Left ventricle myocardium inferior (tissue), 1 donor: ENCODE measurements around the gene MRPL54. TPM values are rescaled to one million over a fixed set of nuclear protein-coding genes. Genes with fewer than 3 reads are reported as not detected.

Experiments used
- DNase-seq: peaks from one replicate; pipeline ENCODE4 v3.0.0-alpha.2; 2020
- H3K27ac ChIP-seq: fragments of 200-600 bp; replicated peaks from 2 replicates; pipeline ENCODE4 v1.8.0; 2021
- H3K27me3 ChIP-seq: fragments of 200-600 bp; 2 replicates; pipeline ENCODE4 v1.8.0; 2021; ENCODE audit warnings: low read depth
- H3K36me3 ChIP-seq: fragments of 200-600 bp; 2 replicates; pipeline ENCODE4 v1.8.0; 2021
- H3K4me1 ChIP-seq: fragments of 200-600 bp; 2 replicates; pipeline ENCODE4 v1.8.0; 2021
- H3K4me3 ChIP-seq: fragments of 200-600 bp; 2 replicates; pipeline ENCODE4 v1.8.0; 2021; ENCODE audit warnings: mild to moderate bottlenecking, moderate library complexity
- H3K9me3 ChIP-seq: fragments of 200-600 bp; replicated peaks from 2 replicates; pipeline ENCODE4 v1.8.0; 2021
- CTCF ChIP-seq: fragments of 200-600 bp; IDR thresholded peaks from 2 replicates; pipeline ENCODE4 v1.8.0; 2021; ENCODE audit warnings: antibody characterized with exemption, mild to moderate bottlenecking, borderline replicate concordance
- intact Hi-C: fragments of 100-400 bp; cut with micrococcal nuclease; formaldehyde crosslinking; loops from one replicate; pipeline ENCODE4 v1.11.0; 2022
- total RNA-seq: library from RNA; stranded (reverse); fragmentation: NEBNext Ultra II Directional; extraction: Animal tissue kit (Norgen Biotek cat#: 25700); gene quantifications from one replicate; pipeline ENCODE4 v1.2.1, GENCODE V29; 2021
- donor health status: DM: no; HTN: yes; CAD: no; lungs with severe emphysema.

MRPL54 gene
- total RNA-seq, 1 donor from 2014 or later = 64.1 TPM

- Histone ChIP-seq H3K4me3 (no peak overlapping the region), H3K27me3 (no peaks in the 10 kb centered on the region), H3K9me3 (no peaks in the 10 kb centered on the region), H3K36me3 (peaks cover 41% of the 10 kb centered on the region), H3K4me1 (peaks cover 9% of the 10 kb centered on the region), H3K27ac (no peak overlapping the region)
- intact Hi-C loops = no loop called here
- TF ChIP-seq CTCF = no peak
- no peak for DNase-seq
Measured at GRCh38 chr19:3768015-3768747, 5.7 kb downstream of the MRPL54 start.

GRCh38 chr19:3768748-3769099 is 6.2 kb downstream of the MRPL54 start:
- Histone ChIP-seq H3K4me1 (peaks cover 4% of the 10 kb centered on the region), H3K27ac (no peak overlapping the region), H3K4me3 (no peak overlapping the region), H3K36me3 (peaks cover 41% of the 10 kb centered on the region), H3K27me3 (no peaks in the 10 kb centered on the region), H3K9me3 (no peaks in the 10 kb centered on the region)
- intact Hi-C loops = no loop called here
- TF ChIP-seq CTCF = no peak
- DNase-seq = no peak

GRCh38 chr19:3769494-3769893 is 7.0 kb downstream of the MRPL54 start:
- Histone ChIP-seq H3K27ac (no peak overlapping the region), H3K4me3 (no peak overlapping the region), H3K9me3 (no peaks in the 10 kb centered on the region), H3K27me3 (no peaks in the 10 kb centered on the region), H3K4me1 (no peaks in the 10 kb centered on the region), H3K36me3 (peaks cover 41% of the 10 kb centered on the region)
- DNase-seq = no peak
- no peak for TF ChIP-seq CTCF
- intact Hi-C loops = no loop called here

- intact Hi-C loops = no loop called here
- TF ChIP-seq CTCF = no peak
- H3K36me3 ChIP-seq = peaks cover 35% of the 10 kb centered on the region
- H3K9me3 ChIP-seq = no peaks in the 10 kb centered on the region
- H3K27me3 ChIP-seq = no peaks in the 10 kb centered on the region
- H3K27ac ChIP-seq = no peak overlapping the region
- no peaks in the 10 kb centered on the region for H3K4me1 ChIP-seq
- H3K4me3 ChIP-seq = no peak overlapping the region
- DNase-seq = no peak
Measured at GRCh38 chr19:3770136-3770999, 7.9 kb downstream of the MRPL54 start.

- intact Hi-C loops = no loop called here
- no peak overlapping the region for H3K4me3 ChIP-seq
- H3K36me3 ChIP-seq = peaks cover 26% of the 10 kb centered on the region
- no peaks in the 10 kb centered on the region for H3K27me3 ChIP-seq
- no peak for DNase-seq
- TF ChIP-seq CTCF = no peak
- no peaks in the 10 kb centered on the region for H3K4me1 ChIP-seq
- H3K9me3 ChIP-seq = no peaks in the 10 kb centered on the region
- no peak overlapping the region for H3K27ac ChIP-seq
Measured at GRCh38 chr19:3771000-3771905, 8.8 kb downstream of the MRPL54 start.
